Panc1 (cell line): ENCODE data around the gene GNAT3.

Experiments
- CTCF ChIP-seq: fragments of 450-650 bp; IDR thresholded peaks from 2 replicates; pipeline ENCODE4 v1.5.1; 2017; ENCODE audit warnings: mild to moderate bottlenecking
- POLR2AphosphoS5 ChIP-seq: IDR thresholded peaks from 2 replicates; pipeline ENCODE4 v1.6.1; 2012; ENCODE audit warnings: mild to moderate bottlenecking, low read depth, low read length, moderate library complexity
- SIN3A ChIP-seq: IDR thresholded peaks from 2 replicates; pipeline ENCODE4 v1.6.1; 2012; ENCODE audit warnings: low read depth, mild to moderate bottlenecking, low read length, moderate library complexity, borderline replicate concordance; ENCODE audit not compliant: insufficient read depth

- TF ChIP-seq CTCF = no peak
- no peak for TF ChIP-seq POLR2AphosphoS5
- TF ChIP-seq SIN3A = no peak
Measured at GRCh38 chr7:80427218-80427617, 84.6 kb downstream of the GNAT3 start.
